ENCODE results near the gene AGFG1.

AGFG1 gene

DNA sequence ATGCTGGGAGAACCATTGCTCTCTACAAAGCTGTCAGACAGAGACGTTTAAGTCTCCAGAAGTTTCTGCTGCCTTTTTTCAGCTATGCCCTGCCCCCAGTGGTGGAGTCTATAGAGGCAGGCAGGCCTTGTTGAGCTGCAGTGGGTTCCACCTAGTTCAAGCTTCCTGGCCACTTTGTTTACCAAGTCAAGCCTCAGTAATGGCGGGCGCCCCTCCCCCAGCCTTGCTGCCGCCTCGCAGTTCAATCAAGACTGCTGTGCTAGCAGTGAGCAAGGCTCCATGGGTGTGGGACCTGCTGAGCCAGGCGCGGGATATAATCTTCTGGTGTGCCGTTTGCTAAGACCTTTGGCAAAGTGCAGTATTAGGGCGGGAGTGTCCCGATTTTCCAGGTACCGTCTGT is 74.0 kb downstream of the AGFG1 start:
- no peak overlapping the region for H3K27ac ChIP-seq
- TF ChIP-seq, protein P1, sequence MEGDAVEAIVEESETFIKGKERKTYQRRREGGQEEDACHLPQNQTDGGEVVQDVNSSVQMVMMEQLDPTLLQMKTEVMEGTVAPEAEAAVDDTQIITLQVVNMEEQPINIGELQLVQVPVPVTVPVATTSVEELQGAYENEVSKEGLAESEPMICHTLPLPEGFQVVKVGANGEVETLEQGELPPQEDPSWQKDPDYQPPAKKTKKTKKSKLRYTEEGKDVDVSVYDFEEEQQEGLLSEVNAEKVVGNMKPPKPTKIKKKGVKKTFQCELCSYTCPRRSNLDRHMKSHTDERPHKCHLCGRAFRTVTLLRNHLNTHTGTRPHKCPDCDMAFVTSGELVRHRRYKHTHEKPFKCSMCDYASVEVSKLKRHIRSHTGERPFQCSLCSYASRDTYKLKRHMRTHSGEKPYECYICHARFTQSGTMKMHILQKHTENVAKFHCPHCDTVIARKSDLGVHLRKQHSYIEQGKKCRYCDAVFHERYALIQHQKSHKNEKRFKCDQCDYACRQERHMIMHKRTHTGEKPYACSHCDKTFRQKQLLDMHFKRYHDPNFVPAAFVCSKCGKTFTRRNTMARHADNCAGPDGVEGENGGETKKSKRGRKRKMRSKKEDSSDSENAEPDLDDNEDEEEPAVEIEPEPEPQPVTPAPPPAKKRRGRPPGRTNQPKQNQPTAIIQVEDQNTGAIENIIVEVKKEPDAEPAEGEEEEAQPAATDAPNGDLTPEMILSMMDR (conservative IDR thresholded peaks at IDR 0.05) = 0 out of 2 replicates have a peak, but pooled peaks have one; percentile 9

DNA sequence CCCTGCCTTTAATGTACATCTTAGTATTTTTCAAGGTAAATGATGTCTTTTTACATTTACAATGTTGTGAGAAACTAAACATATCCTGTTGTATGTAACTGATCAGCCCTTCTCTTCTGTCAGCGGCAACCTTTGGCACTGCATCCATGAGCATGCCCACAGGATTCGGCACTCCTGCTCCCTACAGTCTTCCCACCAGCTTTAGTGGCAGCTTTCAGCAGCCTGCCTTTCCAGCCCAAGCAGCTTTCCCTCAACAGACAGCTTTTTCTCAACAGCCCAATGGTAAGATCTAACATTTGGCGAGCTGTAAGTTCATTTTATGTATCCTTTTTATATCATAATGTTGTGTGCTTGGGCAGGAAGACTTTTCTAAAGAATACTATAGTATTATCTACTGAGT is 79.9 kb downstream of the AGFG1 start:
- TF ChIP-seq, protein P1 (conservative IDR thresholded peaks at IDR 0.05) = no peak
- H3K27ac ChIP-seq = no peak overlapping the region

DNA sequence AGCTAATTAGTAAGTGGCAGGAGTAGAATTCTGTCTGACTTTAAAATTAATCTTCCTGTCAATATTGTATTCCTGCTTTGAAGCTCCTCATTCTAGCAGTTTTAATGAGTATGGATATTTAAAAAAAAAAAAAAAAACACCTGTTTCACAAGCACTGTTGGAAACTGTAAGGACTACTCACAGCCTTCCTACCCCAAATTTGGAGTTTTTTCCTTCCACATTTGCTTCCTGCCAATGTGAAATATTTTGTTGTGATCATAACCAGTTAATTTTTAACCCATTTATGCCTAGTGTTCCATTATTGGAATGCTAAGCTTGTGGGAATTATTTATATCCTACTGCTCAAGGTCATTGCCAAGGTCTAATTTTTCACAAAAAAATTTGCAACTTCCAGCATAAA is 90.6 kb downstream of the AGFG1 start:
- TF ChIP-seq, protein P1 (conservative IDR thresholded peaks at IDR 0.05) = no peak
- H3K27ac ChIP-seq = no peak overlapping the region

DNA sequence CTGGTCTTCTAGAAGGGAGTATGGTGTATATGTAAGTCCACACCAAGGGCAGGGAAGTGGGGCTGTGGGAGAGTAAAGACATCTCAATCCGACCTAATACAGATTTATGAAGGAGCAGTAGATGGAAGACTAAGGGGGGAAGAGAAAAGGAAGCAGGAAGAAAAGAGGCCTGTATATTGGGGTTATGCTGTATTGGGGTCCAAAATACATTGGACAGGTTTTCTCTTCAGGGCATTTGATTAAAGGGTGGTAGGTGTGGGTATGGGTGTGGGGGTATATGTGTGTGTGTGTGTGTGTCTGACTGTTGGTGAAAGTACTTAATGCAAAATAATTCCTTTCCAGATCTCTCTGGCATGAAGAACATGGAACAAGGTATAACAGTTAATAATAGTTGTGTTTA is 93.1 kb downstream of the AGFG1 start:
- H3K27ac ChIP-seq = no peak overlapping the region
- TF ChIP-seq, protein P1 (conservative IDR thresholded peaks at IDR 0.05) = no peak

DNA sequence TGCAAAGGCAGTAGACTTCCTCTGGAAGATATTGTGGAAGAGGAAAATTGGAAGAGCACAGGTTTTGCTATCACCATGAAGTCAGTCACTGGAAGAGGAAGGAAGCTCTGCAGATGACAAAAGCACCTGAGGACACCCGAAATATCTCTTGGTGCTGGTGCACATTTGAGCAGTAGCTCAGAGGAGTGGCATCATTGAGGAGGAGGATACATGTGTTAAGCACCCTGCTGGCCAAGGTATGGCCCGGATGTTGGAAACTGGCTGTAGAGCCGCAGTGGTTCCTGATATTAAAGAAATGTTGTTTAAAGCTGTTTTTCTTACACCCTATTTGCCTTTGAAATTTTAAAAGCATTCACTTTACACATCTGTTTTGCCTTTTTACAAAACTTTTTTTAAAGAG is 94.1 kb downstream of the AGFG1 start:
- H3K27ac ChIP-seq = no peak overlapping the region
- TF ChIP-seq, protein P1 (conservative IDR thresholded peaks at IDR 0.05) = no peak

DNA sequence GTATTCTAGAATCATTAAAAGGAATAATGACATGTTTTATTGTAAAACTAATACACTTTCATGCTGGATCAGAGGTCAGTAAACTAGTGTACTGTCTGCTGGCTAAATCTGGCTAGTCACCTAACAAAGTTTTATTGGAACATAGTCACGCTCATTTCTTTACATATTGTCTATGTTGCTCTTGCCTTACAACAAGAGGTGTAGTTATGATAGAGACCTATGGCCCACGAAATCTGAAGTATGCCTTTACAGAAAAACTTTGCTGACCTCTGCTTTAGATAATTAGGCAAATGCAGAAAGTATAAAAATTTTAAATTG is 96.9 kb downstream of the AGFG1 start:
- H3K27ac ChIP-seq = no peak overlapping the region
- TF ChIP-seq, protein P1 (conservative IDR thresholded peaks at IDR 0.05) = no peak

DNA sequence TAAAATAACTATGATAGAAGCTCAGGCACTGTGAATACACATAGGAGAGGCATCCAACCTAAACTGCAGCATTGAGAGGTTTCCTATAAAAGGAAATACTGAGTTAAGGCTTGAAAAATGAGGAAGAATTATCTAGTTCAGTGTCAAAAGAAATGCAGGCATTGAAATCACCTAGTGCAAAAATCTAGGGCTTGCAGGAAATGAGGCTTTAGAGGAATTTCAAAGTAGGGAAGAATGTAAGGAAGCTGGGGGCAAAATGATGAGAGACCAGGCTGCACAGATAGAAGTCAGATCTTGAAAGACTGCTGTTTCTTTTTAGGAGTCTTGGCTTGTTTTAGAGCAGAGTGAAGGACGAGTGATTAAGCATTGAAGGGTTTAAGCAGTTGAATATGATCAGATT is 98.7 kb downstream of the AGFG1 start:
- TF ChIP-seq, protein P1 (conservative IDR thresholded peaks at IDR 0.05) = no peak
- no peak overlapping the region for H3K27ac ChIP-seq

DNA sequence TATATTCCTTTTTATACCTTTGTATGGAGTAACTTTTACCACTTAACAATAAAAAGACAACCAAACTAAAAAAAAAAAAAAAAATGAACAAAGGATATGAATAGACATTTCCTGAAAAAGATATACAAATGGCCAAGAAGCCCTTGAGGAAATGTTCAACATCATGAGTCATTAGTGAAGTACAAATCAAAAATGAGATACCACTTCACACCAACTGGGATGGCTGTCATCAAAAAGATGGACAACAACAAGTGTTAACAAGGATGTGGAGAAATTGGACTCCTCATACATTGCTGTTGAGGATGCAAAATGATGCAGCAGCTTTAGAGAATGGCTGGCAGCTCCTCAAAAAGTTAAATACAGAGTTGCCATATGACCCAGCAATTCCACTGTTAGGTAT is 104.2 kb downstream of the AGFG1 start:
- TF ChIP-seq, protein P1 (conservative IDR thresholded peaks at IDR 0.05) = no peak
- H3K27ac ChIP-seq = no peak overlapping the region

Data from VCaP (cell line).